Suprapubic skin (tissue), 3 donors: Measurements from ENCODE around the gene KIAA0825.

Experiments used
- POLR2AphosphoS5 ChIP-seq, 3 donors: sonication (generic); formaldehyde crosslinking; IDR thresholded peaks; one replicate each; pipeline ENCODE4 v1.6.1; 2017; ENCODE audit warnings: antibody characterized with exemption in 3 of 3
- TF ChIP-seq, protein P1 (sequence below), 2 donors: fragments of 200-600 bp in 1 of 2; fragments of 450-650 bp in 1 of 2; sonication (generic) in 1 of 2; IDR thresholded peaks; one replicate each; pipeline ENCODE4 v1.5.1; 2016 to 2019; ENCODE audit warnings: antibody characterized with exemption in 2 of 2, mild to moderate bottlenecking in 1 of 2, moderate library complexity in 1 of 2

DNA sequence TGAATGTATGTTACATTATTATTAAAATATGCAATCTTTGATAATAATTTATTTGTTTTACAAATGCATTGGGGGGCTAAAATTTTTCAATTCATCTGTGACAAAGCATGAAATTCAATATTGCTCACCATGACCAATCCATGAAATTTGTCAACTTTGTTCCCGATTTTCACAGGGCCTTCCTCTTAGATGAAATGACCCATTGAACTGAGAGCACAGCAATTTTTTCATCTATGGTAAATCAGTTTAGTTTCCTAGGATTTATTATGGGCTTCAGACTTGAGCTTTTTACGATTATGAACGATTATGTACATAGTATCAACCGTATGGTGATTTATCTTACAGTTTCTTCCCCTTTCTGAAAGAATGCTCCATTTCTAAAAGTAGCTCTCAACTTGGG lies 157.3 kb downstream of the KIAA0825 start:
- TF ChIP-seq, protein P1, sequence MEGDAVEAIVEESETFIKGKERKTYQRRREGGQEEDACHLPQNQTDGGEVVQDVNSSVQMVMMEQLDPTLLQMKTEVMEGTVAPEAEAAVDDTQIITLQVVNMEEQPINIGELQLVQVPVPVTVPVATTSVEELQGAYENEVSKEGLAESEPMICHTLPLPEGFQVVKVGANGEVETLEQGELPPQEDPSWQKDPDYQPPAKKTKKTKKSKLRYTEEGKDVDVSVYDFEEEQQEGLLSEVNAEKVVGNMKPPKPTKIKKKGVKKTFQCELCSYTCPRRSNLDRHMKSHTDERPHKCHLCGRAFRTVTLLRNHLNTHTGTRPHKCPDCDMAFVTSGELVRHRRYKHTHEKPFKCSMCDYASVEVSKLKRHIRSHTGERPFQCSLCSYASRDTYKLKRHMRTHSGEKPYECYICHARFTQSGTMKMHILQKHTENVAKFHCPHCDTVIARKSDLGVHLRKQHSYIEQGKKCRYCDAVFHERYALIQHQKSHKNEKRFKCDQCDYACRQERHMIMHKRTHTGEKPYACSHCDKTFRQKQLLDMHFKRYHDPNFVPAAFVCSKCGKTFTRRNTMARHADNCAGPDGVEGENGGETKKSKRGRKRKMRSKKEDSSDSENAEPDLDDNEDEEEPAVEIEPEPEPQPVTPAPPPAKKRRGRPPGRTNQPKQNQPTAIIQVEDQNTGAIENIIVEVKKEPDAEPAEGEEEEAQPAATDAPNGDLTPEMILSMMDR (IDR thresholded peaks at IDR 0.05) = no peak
- no peak for TF ChIP-seq POLR2AphosphoS5 (IDR thresholded peaks at IDR 0.05)
